ENCODE data around the gene PCMTD2. TPM values are rescaled to one million over a fixed set of nuclear protein-coding genes. Genes with fewer than 3 reads are reported as not detected.

The PCMTD2 gene
- total RNA-seq, 2 experiments from 2014 or later, result 47.0 to 51.7 TPM

DNA sequence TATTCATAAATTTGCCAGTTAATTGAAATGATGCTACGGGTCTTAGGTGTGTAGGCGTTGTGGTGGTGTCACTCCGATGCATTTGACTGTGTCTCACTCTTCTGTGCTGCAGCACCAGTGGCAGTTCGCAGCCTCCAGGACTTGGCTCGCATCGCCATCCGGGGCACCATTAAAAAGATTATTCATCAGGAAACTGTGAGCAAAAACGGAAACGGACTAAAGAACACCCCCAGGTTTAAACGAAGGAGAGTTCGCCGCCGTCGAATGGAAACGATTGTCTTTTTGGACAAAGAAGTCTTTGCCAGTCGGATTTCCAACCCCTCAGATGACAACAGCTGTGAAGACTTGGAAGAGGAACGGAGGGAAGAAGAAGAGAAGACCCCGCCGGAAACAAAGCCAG, 17.6 kb downstream of the PCMTD2 start:
- Histone ChIP-seq H4K20me1 (ENCODE audit: insufficient read depth, low read length) (no peaks in the 10 kb centered on the region), H2AFZ (ENCODE audit: low read length) (no peak overlapping the region), H3K4me2 (ENCODE audit: low read length) (no peak overlapping the region), H3K79me2 (ENCODE audit: insufficient read depth, low read depth, low read length) (no peaks in the 10 kb centered on the region), H3K27ac (ENCODE audit: low read depth, low read length, poor library complexity, severe bottlenecking) (no peak overlapping the region), H3K4me1 (ENCODE audit: insufficient read depth, low read length, poor library complexity, severe bottlenecking) (no peaks in the 10 kb centered on the region), H3K4me3 (ENCODE audit: low read depth, low read length, poor library complexity, severe bottlenecking) (no peak overlapping the region), H3K9me2 (ENCODE audit: insufficient read depth, low read length) (no peaks in the 10 kb centered on the region), H3K36me3 (ENCODE audit: insufficient read depth, low read length) (peaks cover 24% of the 10 kb centered on the region), H3K9me3 (ENCODE audit: low read length) (0 out of 2 replicates have a peak, but pooled peaks cover 3% of the 10 kb centered on the region)
- TF ChIP-seq, protein P1, sequence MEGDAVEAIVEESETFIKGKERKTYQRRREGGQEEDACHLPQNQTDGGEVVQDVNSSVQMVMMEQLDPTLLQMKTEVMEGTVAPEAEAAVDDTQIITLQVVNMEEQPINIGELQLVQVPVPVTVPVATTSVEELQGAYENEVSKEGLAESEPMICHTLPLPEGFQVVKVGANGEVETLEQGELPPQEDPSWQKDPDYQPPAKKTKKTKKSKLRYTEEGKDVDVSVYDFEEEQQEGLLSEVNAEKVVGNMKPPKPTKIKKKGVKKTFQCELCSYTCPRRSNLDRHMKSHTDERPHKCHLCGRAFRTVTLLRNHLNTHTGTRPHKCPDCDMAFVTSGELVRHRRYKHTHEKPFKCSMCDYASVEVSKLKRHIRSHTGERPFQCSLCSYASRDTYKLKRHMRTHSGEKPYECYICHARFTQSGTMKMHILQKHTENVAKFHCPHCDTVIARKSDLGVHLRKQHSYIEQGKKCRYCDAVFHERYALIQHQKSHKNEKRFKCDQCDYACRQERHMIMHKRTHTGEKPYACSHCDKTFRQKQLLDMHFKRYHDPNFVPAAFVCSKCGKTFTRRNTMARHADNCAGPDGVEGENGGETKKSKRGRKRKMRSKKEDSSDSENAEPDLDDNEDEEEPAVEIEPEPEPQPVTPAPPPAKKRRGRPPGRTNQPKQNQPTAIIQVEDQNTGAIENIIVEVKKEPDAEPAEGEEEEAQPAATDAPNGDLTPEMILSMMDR (conservative IDR thresholded peaks at IDR 0.05; ENCODE audit: low read length), result no peak
- no peak for TF ChIP-seq EZH2phosphoT487 (IDR thresholded peaks at IDR 0.05; ENCODE audit: borderline replicate concordance, low read depth, low read length)
- ChIA-PET POLR2A (no interaction called here), CTCF (ENCODE audit: unreplicated experiment) (no interaction called here)
- intact Hi-C loops (cut with micrococcal nuclease; ENCODE audit: unreplicated experiment), result no loop called here
- DNase-seq (ENCODE audit: low spot score), result no peak
- BruUV-seq (replicated peaks), result no TSS peak

DNA sequence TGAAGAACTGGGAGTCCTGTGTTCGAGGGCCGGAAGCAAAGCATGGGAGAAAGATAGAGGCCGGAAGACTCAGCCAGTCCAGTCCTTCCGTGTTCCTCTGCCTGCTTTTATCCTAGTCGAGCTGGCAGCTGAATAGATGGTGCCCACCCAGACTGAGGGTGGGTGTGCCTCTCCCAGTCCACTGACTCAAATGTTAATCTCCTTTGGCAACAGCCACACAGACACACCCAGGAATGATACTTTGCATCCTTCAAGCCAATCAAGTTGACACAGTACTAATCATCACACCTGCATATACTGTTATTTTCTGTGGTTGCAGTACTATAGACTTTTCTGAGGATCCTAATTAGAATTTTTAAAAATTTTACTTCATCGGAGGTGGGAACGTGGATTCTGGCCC, 21.3 kb downstream of the PCMTD2 start:
- ChIA-PET POLR2A (interaction anchor here (0.7 kb wide), 1 partner anchor 19 kb away, joined by 3 read pairs; no protein-coding TSS in a partner anchor), CTCF (ENCODE audit: unreplicated experiment) (no interaction called here)

More for the DNA sequence above, 21.3 kb downstream of the PCMTD2 start:
- Histone ChIP-seq H3K4me3 (ENCODE audit: low read depth, low read length, poor library complexity, severe bottlenecking) (no peak overlapping the region), H2AFZ (ENCODE audit: low read length) (no peak overlapping the region), H3K4me2 (ENCODE audit: low read length) (no peak overlapping the region), H3K9me3 (ENCODE audit: low read length) (no peaks in the 10 kb centered on the region), H3K4me1 (ENCODE audit: insufficient read depth, low read length, poor library complexity, severe bottlenecking) (no peaks in the 10 kb centered on the region), H3K79me2 (ENCODE audit: insufficient read depth, low read depth, low read length) (no peaks in the 10 kb centered on the region), H3K9me2 (ENCODE audit: insufficient read depth, low read length) (no peaks in the 10 kb centered on the region), H3K27ac (ENCODE audit: low read depth, low read length, poor library complexity, severe bottlenecking) (no peak overlapping the region), H3K36me3 (ENCODE audit: insufficient read depth, low read length) (peaks cover 13% of the 10 kb centered on the region; the same call in 1 of the 2 replicates), H4K20me1 (ENCODE audit: insufficient read depth, low read length) (no peaks in the 10 kb centered on the region)
- no peak for TF ChIP-seq EZH2phosphoT487 (IDR thresholded peaks at IDR 0.05; ENCODE audit: borderline replicate concordance, low read depth, low read length)
- TF ChIP-seq, protein P1 (conservative IDR thresholded peaks at IDR 0.05; ENCODE audit: low read length), result no peak
- intact Hi-C loops (cut with micrococcal nuclease; ENCODE audit: unreplicated experiment), result no loop called here
- DNase-seq (ENCODE audit: low spot score), result no peak
- BruUV-seq (replicated peaks), result no TSS peak

Measured in OCI-LY7 (cell line).